GM21723 (cell line): Measurements from ENCODE around the gene GOLGA6D.
"Not testable (repeated sequence)": the region's sequence is repeated elsewhere in the genome, so short reads cannot be mapped to it uniquely, and the experiment has no call there.

Experiments
- ATAC-seq: cut with Tn5 transposase; IDR thresholded peaks from one replicate; pipeline ENCODE4 v1.9.1; 2021; ENCODE audit warnings: mild to moderate bottlenecking, moderate library complexity; ENCODE audit not compliant: unreplicated experiment

The GOLGA6D gene

GRCh38 chr15:75275617-75276016 is 7.0 kb upstream of the GOLGA6D start:
- not testable (repeated sequence) for ATAC-seq

DNA sequence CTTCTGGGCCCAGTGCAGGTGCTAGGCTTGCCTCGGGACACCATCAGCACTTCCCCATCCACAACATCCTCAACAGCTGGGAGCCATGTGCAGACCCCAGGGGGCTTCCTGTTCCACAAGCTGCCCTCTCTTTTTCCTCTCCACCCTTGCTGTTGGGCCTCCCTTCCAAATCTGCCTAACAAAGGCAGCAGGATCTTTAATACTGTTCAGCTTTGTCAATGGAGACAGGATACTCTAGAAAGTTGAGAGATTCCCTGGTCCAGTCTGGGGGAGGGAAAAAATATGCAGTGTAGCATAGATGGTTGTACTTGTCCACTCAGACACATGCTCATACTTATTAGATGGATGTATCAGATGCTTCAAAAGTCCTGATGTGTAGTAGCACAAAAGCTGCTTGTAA is 4.1 kb upstream of the GOLGA6D start:
- not testable (repeated sequence) for ATAC-seq

DNA sequence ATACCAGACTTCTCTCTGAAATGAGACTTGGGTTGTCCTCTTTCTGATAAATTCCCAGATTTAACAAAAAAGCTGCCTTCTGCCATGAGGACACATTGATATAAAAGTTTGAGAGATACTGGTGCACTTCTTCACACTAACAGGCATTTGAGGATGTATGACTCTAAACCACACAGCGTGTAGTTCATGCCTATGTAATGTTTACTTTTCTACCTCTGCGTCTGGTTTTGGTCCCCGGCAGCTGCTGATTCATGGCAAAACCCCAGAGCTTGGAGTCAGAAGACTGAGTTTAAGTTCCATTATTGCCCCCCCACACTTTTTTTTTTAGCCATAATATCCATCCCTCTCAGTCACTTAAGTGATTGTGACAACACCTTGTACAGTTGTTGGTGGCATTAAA is 1.5 kb downstream of the GOLGA6D start:
- not testable (repeated sequence) for ATAC-seq

DNA sequence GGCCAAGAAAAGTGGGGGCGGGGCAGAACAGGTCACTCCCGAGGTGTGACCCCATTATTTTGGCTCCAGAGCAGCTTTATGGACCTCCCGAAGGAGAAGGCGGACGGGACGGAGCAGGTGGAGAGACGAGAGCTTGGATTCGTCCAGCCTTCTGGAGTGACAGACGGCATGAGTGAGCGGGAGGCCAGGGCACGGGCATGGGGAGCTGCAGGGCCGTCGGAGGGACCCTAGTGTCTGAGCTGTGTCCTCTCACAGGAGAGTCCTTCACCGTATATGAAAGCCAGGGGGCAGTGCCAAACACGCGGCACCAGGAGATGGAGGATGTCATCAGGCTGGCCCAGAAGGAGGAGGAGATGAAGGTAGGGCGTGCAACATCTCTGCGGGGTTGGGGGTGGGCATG is 11.0 kb downstream of the GOLGA6D start:
- not testable (repeated sequence) for ATAC-seq

DNA sequence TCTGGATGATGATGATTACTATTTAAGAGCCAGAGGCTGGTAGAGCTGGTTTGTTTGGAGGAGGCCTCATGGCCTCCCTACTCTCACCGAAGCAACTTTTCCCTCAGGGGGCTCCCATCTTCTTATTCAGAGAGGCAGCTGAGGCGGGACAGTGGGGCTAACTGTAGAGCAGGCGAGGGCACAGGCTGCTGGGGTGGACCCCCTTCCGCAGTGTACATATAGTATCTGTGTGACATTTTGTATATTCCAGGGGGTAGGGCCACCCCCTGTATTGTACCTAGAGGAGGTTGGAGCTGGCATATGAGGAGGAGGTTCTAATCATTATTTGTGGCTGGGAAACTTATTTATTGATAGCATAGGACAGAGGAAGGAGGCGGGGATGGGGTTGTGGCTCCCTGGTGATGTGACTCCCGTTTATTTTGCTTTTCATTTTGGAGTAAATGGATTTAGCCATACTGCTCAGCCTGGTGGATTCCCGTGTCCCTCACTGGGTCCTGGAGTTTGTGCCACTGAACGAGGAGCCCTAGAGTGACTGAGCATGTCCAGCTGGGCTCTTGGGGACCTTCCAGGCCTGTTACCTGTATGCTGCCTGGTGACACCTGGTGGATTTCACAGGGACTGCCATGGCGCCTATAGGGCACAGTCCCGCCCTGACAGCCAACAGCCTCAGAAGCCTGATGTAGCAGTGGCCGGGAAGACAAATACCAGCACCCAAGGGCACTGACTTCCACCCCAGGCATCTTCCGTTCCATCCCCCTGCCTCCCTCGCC is 16.1 kb downstream of the GOLGA6D start:
- not testable (repeated sequence) for ATAC-seq

GRCh38 chr15:75299311-75299688 is 16.7 kb downstream of the GOLGA6D start:
- not testable (repeated sequence) for ATAC-seq

GRCh38 chr15:75300026-75300425 is 17.4 kb downstream of the GOLGA6D start:
- ATAC-seq = not testable (repeated sequence)

DNA sequence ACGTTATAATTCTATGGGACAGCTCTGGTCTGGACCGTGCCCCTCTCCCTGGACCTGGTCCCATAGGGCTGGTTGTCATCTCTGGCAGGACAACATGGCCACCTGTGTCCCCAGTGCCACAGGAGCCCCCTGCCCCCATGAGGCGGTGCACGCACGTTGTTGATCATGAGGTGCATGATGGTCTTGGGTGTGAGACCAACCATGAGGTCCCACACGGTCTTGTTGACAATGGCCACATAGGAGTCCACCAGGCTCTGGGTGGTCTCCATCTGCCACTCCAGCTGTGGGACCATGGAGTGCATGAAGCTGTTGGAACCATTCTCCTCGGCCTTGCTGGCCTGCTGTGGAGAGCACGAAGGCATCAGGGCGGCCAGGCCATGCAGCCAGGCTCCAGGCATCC is 19.7 kb downstream of the GOLGA6D start:
- no peak for ATAC-seq

DNA sequence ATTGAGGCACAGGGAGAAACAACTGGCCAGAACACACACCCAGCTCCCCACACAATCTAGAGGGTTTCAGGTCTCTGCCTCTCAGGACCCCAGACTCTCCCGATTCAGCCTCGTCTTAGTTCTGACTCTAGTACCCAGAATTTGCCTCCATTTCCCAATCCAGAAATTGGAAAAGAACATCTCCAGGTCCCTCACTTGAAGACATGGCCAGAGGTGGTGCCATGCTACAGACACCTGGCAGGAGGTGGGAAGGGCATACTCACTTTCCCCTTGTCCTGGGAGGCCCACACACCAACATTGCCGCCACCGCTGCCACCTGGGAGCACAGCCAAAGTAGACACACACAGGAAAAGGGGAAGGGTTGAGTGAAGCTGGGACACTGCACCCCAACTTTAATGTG is 20.1 kb downstream of the GOLGA6D start:
- not testable (repeated sequence) for ATAC-seq

- ATAC-seq = no peak
Observed at GRCh38 chr15:75306188-75306587, 23.6 kb downstream of the GOLGA6D start.

GRCh38 chr15:75307778-75308390 is 25.2 kb downstream of the GOLGA6D start:
- ATAC-seq = no peak

- no peak for ATAC-seq
Observed at GRCh38 chr15:75309711-75310110, 27.1 kb downstream of the GOLGA6D start.

GRCh38 chr15:75312548-75312947 is 29.9 kb downstream of the GOLGA6D start:
- ATAC-seq = not testable (repeated sequence)

- no peak for ATAC-seq
Observed at GRCh38 chr15:75313116-75313845, 30.6 kb downstream of the GOLGA6D start.

DNA sequence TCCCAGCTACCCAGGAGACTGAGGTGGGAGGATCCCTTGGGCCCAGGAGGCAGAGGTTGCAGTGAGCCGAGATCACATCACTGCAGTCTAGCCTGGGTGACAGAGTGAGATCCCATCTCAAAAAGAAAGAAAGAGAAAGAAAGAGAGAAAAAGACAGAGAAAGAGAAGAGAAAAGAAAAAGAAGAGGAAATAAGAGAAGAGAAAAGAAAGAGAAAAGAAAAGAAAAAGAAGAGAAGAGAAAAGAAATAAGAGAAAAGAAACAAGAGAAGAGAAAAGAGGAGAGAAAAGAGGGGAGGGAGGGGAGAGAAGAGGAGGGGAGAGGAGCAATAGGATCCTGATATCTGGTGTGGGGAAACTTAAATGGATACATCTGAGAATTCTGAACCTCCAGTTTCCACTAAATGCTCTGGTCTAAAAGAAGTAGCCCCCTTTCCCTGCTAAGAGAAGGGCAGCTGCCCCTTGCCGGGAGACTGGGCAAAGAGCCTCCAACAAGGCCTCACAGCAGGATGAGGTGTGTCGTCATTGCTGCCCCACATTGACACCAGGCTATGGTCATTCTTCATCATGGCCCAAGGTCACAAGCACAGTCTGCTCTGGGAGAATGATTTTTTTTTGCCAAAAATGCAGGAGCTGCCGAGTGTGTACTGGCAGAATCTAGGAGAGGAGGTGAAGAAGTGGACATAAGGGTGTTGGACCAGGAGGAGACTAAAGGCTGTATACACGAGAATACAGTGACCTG is 32.1 kb downstream of the GOLGA6D start:
- no peak for ATAC-seq

- ATAC-seq = not testable (repeated sequence)
Observed at GRCh38 chr15:75319231-75319897, 36.7 kb downstream of the GOLGA6D start.

GRCh38 chr15:75321711-75322110 is 39.1 kb downstream of the GOLGA6D start:
- ATAC-seq = no peak

DNA sequence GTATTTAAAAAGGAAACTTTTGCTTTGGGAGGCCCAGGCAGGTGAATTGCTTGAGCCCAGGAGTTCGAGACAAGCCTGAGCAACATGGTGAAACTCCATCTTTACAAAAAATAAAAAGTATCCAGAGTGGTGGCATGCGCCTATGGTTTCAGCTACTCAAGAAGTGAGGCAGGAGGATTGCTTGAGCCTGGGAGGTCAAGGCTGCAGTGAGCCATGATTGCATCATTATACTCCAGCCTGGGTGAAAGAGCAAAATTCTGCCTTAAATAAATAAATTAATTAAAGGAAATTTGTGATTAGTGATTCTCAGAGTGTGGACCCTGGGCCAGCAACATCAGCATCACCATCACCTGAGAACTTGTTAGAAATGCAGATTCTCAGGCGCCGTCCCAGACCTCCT is 43.3 kb downstream of the GOLGA6D start:
- no peak for ATAC-seq

DNA sequence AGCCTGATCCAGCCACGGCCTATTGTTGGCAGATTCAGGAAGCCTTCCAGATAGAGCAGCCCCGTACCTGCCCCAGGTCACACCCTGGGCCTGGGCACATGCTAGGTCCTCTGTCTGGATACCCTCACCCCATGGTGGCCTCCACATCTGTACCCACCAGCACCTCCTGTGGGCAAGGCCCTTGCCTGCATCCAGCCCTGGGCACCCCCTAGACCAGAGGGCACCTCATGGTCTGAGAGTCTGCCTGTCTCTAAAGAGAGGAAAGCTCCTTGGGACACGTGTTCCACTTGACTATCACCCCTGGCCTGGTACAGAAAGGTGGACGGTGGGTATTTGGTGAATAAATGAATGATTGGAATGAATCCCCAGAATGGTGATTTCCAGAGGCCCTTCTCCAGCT is 44.4 kb downstream of the GOLGA6D start:
- ATAC-seq = no peak

- ATAC-seq = no peak
Observed at GRCh38 chr15:75327491-75327890, 44.9 kb downstream of the GOLGA6D start.
